ENCODE measurements around the gene PTHLH. TPM values are rescaled to one million over a fixed set of nuclear protein-coding genes. Genes with fewer than 3 reads are reported as not detected.

The PTHLH gene
- total and polyA plus RNA-seq, 8 donors, result 0.76 to 4.8 (median 3.6) TPM

DNA sequence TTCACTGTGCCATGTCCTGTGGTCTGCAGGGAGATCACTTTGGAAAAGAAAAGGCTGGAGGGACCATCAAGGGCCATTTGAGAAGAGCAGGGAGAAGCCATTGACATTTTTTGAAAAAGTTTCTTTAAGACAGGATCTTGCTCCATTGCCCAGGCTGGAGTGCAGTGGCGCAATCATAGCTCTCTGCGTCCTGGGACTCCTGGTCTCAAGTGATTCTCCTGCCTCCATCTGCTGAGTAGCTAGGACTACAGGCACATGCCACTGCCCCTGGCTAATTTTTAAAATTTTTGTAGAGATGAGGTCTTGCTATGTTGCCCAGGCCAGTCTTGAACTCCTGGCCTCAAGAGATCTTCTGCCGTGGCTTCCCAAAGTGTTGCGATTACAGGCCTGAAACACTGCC lies 32.3 kb downstream of the PTHLH start:
- Histone ChIP-seq H3K4me3 (no peak overlapping the region), H3K36me3 (no peaks in the 10 kb centered on the region), H3K27me3 (no peaks in the 10 kb centered on the region), H3K27ac (no peak overlapping the region), H3K4me1 (no peaks in the 10 kb centered on the region), H3K9me3 (no peaks in the 10 kb centered on the region)
- intact Hi-C loops (cut with DNase I), result no loop called here
- ATAC-seq (no peak), DNase-seq (no peak)
- TF ChIP-seq, protein P1, sequence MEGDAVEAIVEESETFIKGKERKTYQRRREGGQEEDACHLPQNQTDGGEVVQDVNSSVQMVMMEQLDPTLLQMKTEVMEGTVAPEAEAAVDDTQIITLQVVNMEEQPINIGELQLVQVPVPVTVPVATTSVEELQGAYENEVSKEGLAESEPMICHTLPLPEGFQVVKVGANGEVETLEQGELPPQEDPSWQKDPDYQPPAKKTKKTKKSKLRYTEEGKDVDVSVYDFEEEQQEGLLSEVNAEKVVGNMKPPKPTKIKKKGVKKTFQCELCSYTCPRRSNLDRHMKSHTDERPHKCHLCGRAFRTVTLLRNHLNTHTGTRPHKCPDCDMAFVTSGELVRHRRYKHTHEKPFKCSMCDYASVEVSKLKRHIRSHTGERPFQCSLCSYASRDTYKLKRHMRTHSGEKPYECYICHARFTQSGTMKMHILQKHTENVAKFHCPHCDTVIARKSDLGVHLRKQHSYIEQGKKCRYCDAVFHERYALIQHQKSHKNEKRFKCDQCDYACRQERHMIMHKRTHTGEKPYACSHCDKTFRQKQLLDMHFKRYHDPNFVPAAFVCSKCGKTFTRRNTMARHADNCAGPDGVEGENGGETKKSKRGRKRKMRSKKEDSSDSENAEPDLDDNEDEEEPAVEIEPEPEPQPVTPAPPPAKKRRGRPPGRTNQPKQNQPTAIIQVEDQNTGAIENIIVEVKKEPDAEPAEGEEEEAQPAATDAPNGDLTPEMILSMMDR (IDR thresholded peaks at IDR 0.05), result no peak

DNA sequence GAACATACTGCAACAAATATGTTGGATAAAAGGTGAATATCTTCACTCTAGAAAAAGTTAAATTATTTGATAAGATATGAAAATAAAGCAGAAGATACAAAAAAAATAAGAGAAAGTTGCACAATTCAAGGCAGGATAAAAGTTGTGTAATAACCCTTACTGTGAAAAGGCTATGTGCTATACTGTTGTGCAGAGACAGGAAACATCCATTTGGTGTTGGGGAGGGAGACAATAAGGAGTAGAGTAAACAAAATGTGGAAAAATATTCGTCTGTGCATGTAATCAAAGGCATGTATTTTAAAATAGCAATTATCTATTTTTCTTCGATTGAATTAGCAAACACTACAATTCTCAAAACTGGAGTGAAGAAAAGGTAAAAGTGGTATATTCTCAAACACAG lies 34.8 kb downstream of the PTHLH start:
- TF ChIP-seq, protein P1 (IDR thresholded peaks at IDR 0.05), result no peak
- H3K27ac ChIP-seq, result no peak overlapping the region
- no peak overlapping the region for H3K4me3 ChIP-seq
- no peaks in the 10 kb centered on the region for H3K4me1 ChIP-seq
- intact Hi-C loops (cut with DNase I), result loop anchor here in 1 of 2 donors (10.0 kb wide), 1 partner anchor 203 kb away; no protein-coding TSS in a partner anchor
- no peak for ATAC-seq
- no peaks in the 10 kb centered on the region for H3K27me3 ChIP-seq
- no peak for DNase-seq
- H3K36me3 ChIP-seq, result no peaks in the 10 kb centered on the region
- H3K9me3 ChIP-seq, result no peaks in the 10 kb centered on the region

DNA sequence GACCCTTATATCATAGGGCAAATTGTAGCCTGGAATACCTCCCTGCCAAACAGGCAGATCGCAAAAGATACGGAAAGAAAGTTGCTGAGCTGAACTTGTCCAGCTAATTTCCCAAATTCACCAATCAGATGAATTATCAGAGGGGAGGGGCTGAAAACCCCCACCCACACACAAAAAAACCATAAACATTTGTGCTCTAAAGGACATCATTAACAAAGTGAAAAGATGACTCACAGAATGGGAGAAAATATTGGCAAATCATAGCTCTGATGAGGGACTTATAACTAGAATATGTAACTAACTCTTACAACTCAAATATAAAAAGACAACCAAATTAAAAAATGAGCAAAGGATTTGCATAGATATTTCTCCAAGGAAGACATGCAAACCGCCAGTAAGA lies 36.3 kb downstream of the PTHLH start:
- H3K4me3 ChIP-seq, result no peak overlapping the region
- TF ChIP-seq, protein P1 (IDR thresholded peaks at IDR 0.05), result no peak
- no peaks in the 10 kb centered on the region for H3K36me3 ChIP-seq
- DNase-seq (no peak), ATAC-seq (no peak)
- intact Hi-C loops (cut with DNase I), result loop anchor here in 1 of 2 donors (10.0 kb wide), 1 partner anchor 201 kb away; no protein-coding TSS in a partner anchor
- no peak overlapping the region for H3K27ac ChIP-seq
- no peaks in the 10 kb centered on the region for H3K9me3 ChIP-seq
- no peaks in the 10 kb centered on the region for H3K4me1 ChIP-seq
- no peaks in the 10 kb centered on the region for H3K27me3 ChIP-seq

DNA sequence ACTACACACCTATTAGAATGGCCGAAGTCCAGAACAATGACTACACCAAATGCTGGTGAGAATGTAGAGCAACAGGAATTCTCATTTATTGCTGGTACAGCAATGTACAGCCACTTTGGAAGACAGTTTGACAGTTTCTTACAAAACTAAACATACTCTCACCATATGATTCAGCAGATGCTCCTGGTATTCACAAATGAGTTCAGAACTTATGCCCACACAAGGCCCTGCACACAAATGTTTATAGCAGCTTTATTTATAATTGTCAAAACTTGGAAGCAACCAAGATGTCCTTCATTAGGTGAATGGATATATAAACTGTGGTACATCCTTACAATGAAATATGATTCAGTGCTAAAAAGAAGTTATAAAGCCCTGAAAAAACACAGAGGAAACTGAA lies 38.3 kb downstream of the PTHLH start:
- no peak overlapping the region for H3K27ac ChIP-seq
- TF ChIP-seq, protein P1 (IDR thresholded peaks at IDR 0.05), result no peak
- no peaks in the 10 kb centered on the region for H3K27me3 ChIP-seq
- ATAC-seq (no peak), DNase-seq (no peak)
- H3K4me3 ChIP-seq, result no peak overlapping the region
- H3K4me1 ChIP-seq, result no peaks in the 10 kb centered on the region
- intact Hi-C loops (cut with DNase I), result loop anchor here in 1 of 2 donors (10.0 kb wide), 1 partner anchor 199 kb away; no protein-coding TSS in a partner anchor
- H3K36me3 ChIP-seq, result no peaks in the 10 kb centered on the region
- no peaks in the 10 kb centered on the region for H3K9me3 ChIP-seq

DNA sequence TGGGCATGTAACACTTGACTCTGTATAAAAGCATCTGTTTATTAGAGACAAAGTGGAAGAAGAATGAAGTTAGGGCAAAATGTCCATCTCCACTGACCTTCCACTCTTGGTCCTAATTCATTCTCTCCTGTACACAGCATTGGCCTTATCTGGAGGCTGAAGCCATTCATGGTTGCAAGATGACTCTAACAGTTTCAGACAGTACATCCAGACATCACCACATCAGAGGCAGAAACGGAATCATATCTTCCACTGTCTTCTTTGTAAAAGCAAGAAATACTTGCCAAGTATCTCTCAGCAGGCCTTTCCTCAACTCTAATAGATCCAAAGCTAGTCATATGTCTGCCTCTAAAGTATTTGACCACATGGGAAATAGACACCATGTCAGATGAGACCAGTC lies 41.1 kb downstream of the PTHLH start:
- no peaks in the 10 kb centered on the region for H3K36me3 ChIP-seq
- H3K4me1 ChIP-seq, result no peaks in the 10 kb centered on the region
- ATAC-seq (no peak), DNase-seq (no peak)
- H3K4me3 ChIP-seq, result no peak overlapping the region
- no peaks in the 10 kb centered on the region for H3K9me3 ChIP-seq
- intact Hi-C loops (cut with DNase I), result loop anchor here in 1 of 2 donors (10.0 kb wide), 1 partner anchor 197 kb away; no protein-coding TSS in a partner anchor
- TF ChIP-seq, protein P1 (IDR thresholded peaks at IDR 0.05), result no peak
- no peak overlapping the region for H3K27ac ChIP-seq
- H3K27me3 ChIP-seq, result no peaks in the 10 kb centered on the region

All from left lung (tissue), 10 donors.